GM19240 (cell line): ENCODE results near the gene CALHM1.
"Not testable (repeated sequence)": the region's sequence is repeated elsewhere in the genome, so short reads cannot be mapped to it uniquely, and the experiment has no call there.

Source experiments
- DNase-seq: peaks from one replicate; pipeline ENCODE4 v3.0.0; 2011; ENCODE audit warnings: low spot score; ENCODE audit not compliant: insufficient read length

Gene CALHM1

DNA sequence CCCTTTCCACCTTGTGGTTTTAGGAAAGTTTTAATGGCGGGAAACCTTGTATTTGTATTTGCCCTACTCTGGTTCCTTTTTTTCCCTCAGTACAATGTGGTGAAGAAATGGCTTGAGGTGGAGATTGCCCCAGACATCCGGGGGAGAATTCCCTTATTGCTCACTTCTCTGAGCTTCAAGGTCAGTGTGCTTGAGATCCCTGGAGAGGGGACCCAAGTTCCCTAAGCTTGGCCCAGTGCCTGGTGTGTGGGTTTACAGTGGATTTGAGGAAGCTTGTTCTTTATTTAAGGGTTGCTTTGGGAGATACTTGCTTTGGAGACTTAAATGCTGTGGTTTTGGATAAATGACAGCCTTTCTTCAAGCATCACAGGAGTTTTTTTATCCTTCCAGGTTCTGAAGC lies 24.8 kb downstream of the CALHM1 start:
- no peak for DNase-seq

DNA sequence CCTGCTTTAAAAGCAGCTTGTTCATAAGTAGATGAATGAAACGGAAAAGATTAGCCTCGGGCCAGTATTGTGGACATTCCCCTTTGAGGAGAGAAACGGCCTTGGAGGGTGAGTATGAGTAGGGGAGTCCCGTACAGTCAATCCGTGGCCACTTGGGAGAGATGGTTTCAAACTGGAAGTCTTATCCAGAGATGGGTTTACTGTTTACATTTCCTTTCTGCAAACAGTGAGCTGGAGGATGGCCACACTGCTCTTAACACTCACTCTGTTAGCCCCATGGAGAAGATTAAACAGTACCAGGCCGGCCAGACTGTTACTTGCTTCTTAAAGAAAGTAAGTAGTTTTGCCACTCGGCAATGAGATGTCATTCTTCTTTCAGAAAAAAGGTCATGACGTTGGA lies 26.8 kb downstream of the CALHM1 start:
- DNase-seq: no peak

DNA sequence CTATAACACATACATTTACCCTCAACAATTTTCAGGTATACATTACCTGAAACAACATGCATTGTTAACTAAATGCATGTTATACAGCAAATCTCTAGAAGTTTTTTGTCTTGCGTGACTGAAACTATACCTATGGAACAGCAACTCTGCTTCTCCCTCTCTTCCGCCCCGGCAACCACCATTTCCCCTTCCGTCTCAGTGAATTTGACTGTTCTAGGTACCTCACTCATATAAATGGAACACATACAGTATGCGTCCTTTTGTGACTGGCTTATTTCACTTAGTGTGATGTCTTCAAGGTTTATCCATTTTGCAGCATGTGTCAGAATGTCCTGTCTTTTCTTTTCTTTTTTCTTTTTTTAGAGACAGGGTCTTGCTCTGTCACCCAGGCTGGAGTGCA lies 29.1 kb downstream of the CALHM1 start:
- no peak for DNase-seq

DNA sequence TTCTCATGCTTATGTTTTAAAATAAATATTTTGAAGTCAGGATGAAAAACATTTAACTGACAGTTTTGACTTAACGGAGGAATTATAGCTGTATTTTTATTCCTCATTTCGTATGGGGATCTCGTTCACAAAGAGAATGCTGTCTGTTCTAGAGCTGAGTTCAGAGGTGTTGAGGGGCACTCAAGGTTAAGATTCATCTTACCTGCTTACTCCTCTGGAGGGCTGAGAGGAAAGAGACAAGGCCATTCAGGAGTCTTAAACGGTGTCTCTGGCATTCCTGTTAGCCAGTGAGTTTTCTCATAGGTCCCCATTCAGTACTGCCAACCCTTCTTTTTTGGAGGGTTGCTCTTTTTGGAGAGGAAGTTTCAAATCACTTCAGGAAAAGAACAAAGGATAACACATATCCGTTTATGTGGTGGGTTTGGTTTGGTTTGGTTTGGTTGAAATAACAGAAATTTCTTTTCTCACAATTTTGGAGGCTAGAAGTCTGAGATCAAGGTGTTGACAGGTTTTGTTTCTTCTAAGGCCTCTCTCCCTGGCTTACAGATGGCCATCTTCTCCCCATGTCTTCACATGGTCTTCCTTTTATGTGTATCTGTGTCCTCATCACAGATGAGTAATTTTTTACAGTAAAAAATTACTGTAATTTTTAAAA lies 29.6 kb downstream of the CALHM1 start:
- DNase-seq: no peak

DNA sequence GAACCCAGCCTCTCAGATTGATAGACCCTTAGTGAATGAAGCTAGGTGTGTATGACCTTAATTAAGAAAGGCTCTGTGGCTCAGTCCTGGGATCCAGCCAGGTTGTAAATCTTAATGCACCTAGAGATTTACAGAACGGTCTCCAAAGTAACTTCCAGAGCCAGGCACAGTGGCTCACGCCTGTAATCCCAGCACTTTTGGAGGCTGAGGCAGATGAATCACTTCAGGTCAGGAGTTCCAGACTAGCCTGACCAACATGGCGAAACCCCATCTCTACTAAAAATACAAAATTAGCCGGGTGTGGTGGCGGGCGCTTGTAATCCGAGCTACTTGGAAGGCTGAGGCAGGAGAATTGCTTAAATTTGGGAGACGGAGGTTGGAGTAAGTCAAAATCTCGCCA lies 30.8 kb downstream of the CALHM1 start:
- DNase-seq: no peak

DNA sequence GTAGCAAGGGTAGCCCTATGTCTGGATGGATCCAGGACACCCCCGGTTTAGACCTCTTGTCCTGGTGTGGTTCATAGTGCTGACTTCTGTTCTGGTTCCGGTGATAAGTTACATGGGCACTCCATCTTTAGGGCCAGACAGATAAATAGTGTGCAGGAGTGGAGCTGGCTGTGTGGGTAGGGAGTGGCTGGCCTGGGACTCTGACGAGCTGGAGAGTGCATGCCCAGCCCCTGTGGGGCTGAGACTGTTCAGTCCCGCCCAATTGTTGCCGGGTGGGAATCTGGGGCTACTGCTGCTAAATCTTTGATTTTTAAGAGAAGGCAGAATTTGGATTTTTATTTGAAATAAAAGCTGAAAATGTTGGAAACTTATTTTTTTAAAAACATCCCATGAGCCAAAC lies 35.0 kb downstream of the CALHM1 start:
- DNase-seq: no peak

DNA sequence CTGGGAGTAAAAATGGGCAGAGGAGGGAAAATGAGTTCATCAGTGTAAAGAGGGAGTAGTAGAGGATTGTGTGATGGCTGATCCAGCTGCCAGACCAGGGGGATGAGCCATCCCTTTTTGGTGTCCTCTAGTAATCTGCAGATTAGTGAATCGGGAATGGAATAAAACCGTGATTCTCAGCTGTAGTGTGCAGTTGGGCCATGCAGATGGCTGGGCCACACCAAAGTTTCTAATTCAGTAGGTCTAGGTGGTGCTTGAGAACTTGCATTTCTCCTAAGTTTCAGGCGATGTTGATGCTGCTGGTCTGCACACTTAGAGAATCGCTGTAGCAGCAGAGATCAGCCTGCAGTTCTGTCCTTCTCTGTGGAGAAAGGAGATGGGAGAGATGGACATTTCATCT lies 39.6 kb downstream of the CALHM1 start:
- no peak for DNase-seq

DNA sequence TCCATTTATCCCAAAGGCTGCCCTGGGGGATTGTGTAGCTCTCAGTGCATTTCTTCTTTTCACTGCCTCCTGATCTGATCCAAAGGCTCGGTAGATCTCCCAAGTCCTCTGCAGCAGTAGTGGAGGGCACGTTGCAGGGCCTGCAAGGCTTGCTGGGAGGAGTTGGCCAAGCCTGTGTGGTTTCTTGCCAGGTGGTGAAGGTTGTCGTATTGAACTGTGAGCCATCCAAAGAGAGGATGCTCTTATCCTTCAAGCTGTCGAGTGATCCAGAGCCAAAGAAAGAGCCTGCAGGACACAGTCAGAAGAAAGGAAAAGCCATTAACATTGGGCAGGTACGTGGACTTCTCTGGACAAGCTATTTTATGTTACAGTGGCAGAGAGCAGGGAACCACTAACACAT lies 41.1 kb downstream of the CALHM1 start:
- no peak for DNase-seq

DNA sequence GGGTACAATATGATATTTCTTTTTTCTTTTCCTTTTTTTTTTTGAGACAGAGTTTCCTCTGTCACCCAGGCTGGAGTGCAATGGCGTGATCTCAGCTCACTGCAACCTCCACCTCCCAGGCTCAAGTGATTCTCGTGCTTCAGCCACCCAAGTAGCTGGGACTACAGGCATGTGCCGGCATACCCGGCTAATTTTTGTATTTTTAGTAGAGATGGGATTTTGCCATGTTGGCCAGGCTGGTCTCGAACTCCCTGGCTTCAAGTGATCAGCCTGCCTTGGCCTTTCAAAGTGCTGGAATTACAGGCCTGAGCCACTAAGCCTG lies 41.6 kb downstream of the CALHM1 start:
- DNase-seq: not testable (repeated sequence)

DNA sequence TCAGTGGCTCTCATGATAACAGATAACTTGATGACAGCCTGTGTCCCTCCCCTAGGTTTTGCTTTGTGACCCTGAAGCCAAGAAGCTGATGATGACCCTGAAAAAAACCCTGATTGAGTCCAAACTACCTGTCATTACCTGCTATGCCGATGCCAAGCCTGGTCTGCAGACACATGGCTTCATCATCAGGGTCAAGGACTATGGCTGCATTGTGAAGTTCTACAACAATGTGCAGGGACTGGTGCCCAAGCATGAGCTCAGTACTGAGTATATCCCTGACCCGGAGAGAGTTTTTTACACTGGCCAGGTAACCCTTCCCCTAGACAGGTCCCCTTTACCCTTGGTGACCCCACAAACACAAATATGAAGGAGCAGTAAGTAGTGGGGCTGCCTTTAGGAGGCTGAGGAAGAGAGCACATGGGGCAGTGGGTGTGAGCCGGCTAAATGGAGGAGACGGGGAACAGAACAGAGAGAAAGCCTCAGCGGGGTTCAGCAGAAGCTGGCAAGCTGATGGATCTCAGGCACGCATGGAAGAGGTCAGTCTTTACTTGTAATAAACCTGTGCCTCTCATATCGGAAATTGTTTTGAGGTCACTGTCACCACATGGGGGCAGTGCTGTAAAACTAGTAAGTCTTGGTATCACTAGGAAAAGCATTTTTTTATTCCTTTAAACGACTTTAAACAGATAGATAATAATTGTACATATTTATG lies 42.1 kb downstream of the CALHM1 start:
- DNase-seq: peak; percentile 32

DNA sequence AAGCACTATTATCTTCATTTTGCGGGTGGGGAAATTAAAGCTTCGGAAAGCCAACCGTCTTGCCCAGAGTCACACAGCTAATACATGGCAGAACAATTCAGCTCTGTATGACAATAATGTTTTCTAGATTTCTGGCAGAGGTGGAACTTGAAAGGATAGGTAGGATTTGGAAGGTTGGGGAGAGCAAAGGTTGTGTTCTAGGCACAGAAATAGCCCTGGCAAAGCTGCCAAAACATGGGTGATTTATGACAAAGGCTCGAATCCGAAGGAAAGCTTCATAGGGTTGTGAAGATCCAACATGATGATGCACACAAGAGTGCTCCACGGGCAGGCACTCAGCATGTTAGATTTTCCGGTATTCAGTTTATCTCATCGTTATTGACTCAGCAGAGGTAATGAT lies 43.1 kb downstream of the CALHM1 start:
- DNase-seq: no peak

DNA sequence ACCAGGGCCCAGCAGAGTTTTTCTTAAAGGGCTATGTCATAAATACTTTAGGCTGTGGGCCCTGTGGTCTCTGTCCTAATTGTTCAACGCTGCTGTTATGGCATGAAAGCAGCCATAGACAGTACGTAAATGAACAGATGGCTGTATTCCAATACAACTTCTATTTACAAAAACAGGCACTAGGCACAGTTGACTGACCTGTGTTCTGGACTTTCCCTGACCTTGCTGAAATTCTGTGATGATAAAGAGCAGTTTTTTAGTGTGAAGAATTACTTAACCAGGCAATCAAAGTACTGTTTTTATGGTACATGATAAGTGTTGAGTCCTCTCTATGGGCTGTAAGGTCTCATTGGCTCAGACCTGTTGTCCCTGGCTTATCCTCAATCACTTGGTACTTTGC lies 45.1 kb downstream of the CALHM1 start:
- no peak for DNase-seq
